GM12873 (cell line): ENCODE results near the gene CAPZA1.

Experiments used
- CTCF ChIP-seq: IDR thresholded peaks from 2 replicates; pipeline ENCODE4 v1.5.1; 2012; ENCODE audit warnings: low read depth, mild to moderate bottlenecking, moderate library complexity, low read length, control low read depth; ENCODE audit not compliant: insufficient read depth; ENCODE audit errors: missing control alignments

CAPZA1 gene

GRCh38 chr1:112689196-112689841 is 69.7 kb downstream of the CAPZA1 start:
- TF ChIP-seq CTCF, result no peak

GRCh38 chr1:112689842-112690237 is 70.2 kb downstream of the CAPZA1 start:
- TF ChIP-seq CTCF, result no peak

- no peak for TF ChIP-seq CTCF
Measured at GRCh38 chr1:112692681-112693080, 73.0 kb downstream of the CAPZA1 start.

- no peak for TF ChIP-seq CTCF
Measured at GRCh38 chr1:112693821-112694220, 74.2 kb downstream of the CAPZA1 start.

- no peak for TF ChIP-seq CTCF
Measured at GRCh38 chr1:112694363-112694929, 74.8 kb downstream of the CAPZA1 start.

GRCh38 chr1:112695276-112695675 is 75.6 kb downstream of the CAPZA1 start:
- no peak for TF ChIP-seq CTCF

GRCh38 chr1:112696578-112697314 is 77.1 kb downstream of the CAPZA1 start:
- TF ChIP-seq CTCF, result no peak
